ENCODE data around the gene CUBN. TPM values are rescaled to one million over a fixed set of nuclear protein-coding genes. Genes with fewer than 3 reads are reported as not detected.

The CUBN gene
- total and polyA plus RNA-seq, 9 of the 15 experiments (the other 6 are each of a cell fraction or from before 2014, with no cell fraction given): 0.04 to 0.33 (median 0.09) TPM

DNA sequence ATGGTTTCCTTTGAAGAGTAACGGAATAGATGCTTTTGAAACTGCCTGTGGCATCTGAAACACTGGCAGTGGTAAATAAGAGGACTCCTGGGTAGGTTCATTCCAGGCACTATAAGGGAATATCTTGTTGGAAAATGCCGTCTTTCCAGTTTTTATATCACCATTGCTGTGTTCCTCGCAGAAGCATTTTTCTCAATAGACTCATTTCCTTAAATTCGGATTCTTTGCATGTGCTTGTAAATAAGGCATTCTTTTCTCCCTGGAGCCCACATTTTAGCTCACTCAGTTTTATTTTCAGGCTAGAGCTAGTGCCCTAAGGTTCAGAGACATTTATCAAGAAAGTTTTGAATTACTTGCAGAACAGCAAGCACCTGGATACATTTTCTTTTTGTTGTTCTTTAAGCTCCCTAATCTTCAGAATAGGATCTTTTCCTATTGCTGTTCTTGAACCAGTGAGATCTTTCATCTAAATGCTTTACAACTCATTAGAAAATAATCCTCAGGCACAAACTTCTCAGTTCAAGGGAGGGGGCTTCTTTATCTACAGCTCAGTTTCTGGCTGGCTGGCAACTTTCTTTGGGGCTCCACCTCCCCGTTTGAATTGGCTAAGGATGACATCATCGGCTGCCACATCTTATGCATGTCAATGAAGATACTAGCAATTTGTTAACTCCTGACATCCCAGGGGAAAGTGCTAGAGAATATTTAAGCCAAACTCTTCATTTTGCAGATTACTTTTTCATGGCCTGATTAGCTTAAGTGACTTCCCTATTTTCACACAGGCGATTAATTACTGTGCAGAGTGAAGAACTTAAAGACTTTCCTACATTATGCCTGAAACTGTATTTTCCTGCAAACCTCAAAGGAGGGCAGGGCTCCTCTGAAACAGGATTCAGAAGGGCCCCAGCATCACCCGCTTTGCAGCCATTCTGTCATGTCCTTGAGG is 178.7 kb downstream of the CUBN start (continued):
- TF ChIP-seq CEBPG (CRISPR knock-in tag; IDR thresholded peaks at IDR 0.05) (no peak), CEBPG (tag; conservative IDR thresholded peaks at IDR 0.05 in 1 of 2, IDR thresholded peaks at IDR 0.05 in 1 of 2) (0 out of 4 replicates have a peak, but pooled peaks of 1 of the 2 experiments have one; percentile 30), SAP30 (IDR thresholded peaks at IDR 0.05; ENCODE audit: borderline replicate concordance, insufficient read depth, low read depth, low read length, poor library complexity, severe bottlenecking) (no peak), ZNF696 (CRISPR knock-in tag; conservative IDR thresholded peaks at IDR 0.05) (no peak), BCOR (IDR thresholded peaks at IDR 0.05) (no peak), HNRNPLL (IDR thresholded peaks at IDR 0.05; ENCODE audit: low read depth, low read length, poor library complexity, severe bottlenecking) (no peak), PPARD (CRISPR knock-in tag; IDR thresholded peaks at IDR 0.05) (no peak), CLOCK (CRISPR knock-in tag; IDR thresholded peaks at IDR 0.05; ENCODE audit: borderline replicate concordance) (no peak), HLTF (IDR thresholded peaks at IDR 0.05) (no peak), NFYB (IDR thresholded peaks at IDR 0.05; ENCODE audit: extremely low read depth, insufficient read length) (peak; percentile 13), CHCHD3 (CRISPR knock-in tag; IDR thresholded peaks at IDR 0.05) (no peak), ZSCAN29 (IDR thresholded peaks at IDR 0.05) (no peak), GTF2A2 (tag; IDR thresholded peaks at IDR 0.05) (no peak)
- TF ChIP-seq, protein P1, sequence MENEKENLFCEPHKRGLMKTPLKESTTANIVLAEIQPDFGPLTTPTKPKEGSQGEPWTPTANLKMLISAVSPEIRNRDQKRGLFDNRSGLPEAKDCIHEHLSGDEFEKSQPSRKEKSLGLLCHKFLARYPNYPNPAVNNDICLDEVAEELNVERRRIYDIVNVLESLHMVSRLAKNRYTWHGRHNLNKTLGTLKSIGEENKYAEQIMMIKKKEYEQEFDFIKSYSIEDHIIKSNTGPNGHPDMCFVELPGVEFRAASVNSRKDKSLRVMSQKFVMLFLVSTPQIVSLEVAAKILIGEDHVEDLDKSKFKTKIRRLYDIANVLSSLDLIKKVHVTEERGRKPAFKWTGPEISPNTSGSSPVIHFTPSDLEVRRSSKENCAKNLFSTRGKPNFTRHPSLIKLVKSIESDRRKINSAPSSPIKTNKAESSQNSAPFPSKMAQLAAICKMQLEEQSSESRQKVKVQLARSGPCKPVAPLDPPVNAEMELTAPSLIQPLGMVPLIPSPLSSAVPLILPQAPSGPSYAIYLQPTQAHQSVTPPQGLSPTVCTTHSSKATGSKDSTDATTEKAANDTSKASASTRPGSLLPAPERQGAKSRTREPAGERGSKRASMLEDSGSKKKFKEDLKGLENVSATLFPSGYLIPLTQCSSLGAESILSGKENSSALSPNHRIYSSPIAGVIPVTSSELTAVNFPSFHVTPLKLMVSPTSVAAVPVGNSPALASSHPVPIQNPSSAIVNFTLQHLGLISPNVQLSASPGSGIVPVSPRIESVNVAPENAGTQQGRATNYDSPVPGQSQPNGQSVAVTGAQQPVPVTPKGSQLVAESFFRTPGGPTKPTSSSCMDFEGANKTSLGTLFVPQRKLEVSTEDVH (IDR thresholded peaks at IDR 0.05; ENCODE audit: low read depth, partially characterized antibody): no peak
- TF ChIP-seq, protein P2, sequence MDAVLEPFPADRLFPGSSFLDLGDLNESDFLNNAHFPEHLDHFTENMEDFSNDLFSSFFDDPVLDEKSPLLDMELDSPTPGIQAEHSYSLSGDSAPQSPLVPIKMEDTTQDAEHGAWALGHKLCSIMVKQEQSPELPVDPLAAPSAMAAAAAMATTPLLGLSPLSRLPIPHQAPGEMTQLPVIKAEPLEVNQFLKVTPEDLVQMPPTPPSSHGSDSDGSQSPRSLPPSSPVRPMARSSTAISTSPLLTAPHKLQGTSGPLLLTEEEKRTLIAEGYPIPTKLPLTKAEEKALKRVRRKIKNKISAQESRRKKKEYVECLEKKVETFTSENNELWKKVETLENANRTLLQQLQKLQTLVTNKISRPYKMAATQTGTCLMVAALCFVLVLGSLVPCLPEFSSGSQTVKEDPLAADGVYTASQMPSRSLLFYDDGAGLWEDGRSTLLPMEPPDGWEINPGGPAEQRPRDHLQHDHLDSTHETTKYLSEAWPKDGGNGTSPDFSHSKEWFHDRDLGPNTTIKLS (IDR thresholded peaks at IDR 0.05; ENCODE audit: borderline replicate concordance, low read depth): no peak

All from K562 (cell line).